HG03342 (cell line): ENCODE data around the gene CD83.

Experiments used
- ATAC-seq: cut with Tn5 transposase; IDR thresholded peaks from one replicate; pipeline ENCODE4 v1.9.1; 2021; ENCODE audit warnings: mild to moderate bottlenecking, moderate library complexity; ENCODE audit not compliant: unreplicated experiment

The CD83 gene

DNA sequence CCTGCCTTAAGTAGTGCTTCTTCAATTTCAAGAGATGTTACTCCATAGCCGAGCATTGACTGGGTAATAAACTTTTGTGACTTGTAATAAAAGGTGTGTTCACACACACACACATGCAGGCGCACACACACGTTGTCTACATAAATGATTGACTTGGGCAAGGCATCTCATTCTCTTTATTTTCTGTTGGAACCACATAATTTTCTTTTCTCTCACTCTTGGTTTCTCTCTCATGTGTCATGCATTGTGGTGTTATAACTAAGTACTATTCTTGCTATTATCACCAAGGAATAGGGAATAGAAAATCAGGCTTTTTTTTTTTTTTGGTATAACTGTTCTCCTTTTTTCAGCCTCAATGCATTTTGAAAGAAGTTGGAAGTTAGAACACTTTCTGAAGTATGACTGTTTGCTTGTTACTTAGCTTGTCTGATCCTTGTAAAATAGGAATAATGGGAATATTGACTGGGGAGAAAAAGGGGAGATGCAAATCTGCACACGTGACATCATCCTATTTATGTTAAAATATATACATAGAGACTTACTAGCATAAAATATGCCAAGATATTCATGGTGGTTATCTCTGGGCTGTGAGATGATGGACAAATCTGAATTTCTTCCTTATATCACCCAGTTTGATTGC is 26.1 kb upstream of the CD83 start:
- no peak for ATAC-seq

DNA sequence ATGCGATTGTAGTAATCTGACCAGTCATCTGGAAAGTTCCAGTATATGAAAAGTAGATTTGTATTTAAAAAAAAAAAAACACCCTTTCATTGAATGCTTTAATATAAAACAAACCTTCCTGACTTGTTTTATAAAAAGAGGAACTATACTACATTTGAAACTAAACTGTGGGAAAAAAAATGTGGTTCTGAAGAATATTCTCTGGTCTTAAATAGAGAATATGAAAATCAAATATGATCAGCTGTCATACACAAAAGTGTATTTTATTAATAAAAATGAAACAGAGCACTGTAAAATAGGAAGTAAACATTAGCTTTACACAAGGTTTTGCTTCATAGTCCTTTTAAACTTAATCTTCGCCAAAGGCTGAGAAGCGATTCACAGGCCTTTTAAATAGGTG is 25.3 kb upstream of the CD83 start:
- ATAC-seq, result no peak

DNA sequence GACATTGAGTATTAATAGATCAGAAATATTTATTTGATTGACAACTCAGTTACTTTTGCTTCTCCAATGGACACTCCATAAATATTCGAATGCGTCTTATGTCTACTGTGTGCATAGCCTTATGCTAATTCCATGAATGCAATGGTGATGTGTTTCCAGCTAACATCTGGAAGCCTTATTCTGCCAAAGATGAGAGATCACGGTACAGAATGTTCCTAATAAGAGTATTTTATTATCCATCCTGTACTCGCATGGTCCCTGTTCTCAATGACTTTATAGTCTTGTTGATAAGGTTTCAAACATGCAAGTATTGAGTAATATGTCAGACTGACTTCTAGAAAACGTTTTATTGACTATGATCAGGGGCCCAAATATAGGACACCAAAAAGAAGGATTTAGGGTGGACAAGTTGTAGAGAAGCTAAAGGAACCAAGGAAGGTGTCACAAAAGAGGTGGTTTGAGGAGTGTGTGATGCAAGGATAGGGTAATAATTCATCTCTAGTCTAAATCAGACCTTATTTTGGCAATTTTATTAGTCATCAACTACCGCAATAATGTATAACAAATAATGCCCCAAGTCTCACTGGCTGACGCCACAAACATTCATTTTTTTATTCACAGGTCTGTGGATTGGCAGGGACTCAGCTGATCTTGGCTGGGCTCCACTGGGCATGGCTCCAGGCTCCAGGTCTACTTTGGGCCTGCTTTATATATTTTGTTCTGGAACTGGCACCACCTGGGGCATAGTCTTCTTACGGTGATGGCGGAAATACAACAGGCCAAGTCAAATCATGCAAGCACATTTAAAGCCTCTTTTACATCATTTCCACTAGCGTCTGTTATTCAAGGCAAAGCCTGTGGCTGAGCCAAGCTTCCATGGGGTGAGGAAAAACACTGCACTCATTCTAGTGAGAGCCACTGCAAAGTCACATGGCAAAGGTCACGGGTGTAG is 24.5 kb upstream of the CD83 start:
- no peak for ATAC-seq

DNA sequence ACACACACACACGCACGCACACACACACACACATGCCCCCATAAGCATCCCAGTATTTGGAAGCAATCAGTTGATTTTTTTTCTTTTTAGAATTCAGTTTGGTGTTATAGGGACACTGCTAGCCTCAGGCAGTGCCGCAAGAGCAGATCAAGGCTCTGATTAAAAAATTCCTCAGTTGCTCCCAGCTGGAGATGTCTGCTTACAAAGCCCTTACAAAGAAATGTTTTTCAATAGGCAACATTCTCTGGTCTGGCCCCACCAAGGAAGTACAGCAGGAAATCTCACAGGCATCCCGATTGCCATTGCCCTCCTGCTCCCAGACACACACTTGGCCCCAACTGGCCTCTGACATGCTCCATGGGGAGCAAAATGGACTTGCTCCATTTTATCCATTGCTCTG is 22.9 kb upstream of the CD83 start:
- no peak for ATAC-seq

DNA sequence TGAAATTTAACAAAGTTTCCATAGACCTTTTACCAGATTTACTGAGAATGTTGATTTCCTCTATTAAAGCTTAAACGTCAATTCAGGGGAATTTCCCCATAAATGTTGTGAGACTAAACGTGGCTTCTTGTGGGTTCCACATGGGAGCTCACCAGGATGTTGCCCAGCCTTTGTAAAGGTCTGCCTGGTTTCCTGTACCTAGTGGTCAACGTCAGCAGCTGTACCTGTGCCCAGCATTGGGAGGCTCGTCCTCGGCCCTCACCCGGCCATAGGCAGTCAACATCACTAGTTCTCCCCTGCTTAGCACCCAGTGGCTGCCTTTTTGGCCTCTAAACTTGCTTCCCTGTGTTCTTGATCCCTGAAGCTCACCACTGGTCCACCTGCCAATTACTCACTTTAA is 22.1 kb upstream of the CD83 start:
- ATAC-seq, result peak; percentile 49

DNA sequence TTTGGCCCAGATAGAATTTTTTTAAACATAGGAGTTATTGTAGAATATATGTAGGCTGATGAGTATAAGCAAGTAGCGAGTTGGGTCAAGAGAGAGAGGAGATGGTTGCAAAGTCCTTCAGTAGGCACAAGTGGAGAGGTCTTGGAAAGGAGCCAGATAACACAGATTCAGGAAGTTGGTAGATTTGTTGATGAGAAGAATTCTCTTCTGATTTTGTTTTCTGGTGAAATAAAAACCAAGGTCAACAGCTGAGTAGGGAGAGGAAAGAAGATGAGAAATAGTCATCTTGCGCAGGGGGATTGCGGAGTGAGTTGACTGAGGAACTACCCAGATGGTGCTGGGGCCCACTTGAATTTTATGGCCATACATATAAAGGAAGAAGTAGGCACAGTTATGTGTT is 17.4 kb upstream of the CD83 start:
- no peak for ATAC-seq

DNA sequence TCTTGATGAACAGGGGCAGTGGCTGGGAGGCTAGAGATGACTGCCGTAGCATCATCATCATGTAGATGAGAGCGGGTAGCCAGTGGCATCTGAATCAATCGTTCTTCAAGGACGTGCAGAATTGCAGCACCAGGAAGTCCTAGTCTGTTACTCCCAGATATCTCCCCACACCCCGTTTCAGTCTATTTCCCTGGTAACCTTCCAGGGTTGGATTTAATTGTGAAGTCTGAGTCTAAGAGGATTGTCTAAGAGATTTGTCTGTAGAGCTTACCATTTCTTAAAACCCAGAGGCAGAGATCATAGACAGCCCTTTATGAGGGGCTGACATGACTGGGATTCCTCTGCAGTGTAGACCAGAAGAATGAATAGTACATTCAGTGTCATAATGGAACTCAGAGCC is 16.6 kb upstream of the CD83 start:
- no peak for ATAC-seq

DNA sequence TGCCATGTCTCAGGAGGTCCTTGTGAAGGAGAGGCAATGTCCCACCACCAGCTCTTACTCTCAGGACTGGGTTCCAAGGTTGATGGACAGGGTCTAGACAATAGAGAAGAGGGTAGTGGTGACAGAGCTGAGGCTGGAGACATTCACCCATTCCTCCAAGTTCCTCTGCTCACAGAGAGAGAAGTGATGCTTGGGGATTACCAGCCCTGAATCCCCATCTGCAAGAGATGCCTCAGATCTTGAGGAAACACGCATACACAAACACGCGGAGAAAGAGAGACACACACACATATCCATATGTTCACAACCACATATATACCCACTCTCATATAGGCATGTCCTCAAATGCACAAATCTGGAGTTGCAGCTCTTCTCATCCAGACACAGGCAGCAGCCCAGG is 15.2 kb upstream of the CD83 start:
- no peak for ATAC-seq

DNA sequence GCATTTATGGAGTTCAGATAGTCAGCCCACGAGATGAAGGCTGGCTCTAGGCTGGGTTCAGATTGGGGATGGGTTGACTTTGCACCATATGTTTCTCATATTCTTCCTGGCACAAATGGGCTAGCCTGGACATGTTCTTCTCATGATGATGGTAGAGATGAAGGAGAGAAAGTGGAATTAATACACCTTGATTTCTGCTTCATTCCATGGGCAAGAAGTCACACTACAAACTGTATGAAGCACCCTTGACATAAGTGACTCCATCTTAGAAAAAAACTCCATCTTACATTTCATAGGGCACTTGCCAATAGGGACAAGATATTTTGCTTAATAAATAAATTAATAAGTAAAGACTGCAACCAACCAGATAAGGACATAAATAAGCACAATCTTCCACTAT is 12.0 kb upstream of the CD83 start:
- ATAC-seq, result no peak

DNA sequence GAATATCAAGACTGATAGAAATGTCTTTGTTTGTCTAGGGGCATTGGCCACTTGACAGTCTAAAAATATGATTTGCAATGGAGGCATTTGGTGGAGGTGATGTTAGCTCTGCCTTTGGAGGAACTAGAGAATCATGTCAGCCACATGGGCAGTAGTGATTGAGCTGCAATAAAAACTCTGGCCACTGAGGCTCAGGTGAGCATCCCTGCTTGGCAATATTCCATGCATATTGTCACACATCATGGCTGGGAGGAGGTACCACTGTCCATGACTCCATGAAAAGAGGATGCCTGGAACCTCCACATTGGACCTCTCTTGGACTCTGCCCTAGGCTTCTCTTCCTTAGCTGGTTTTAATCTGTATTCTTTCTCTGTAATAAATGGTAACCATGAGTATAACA is 10.6 kb upstream of the CD83 start:
- ATAC-seq, result no peak

DNA sequence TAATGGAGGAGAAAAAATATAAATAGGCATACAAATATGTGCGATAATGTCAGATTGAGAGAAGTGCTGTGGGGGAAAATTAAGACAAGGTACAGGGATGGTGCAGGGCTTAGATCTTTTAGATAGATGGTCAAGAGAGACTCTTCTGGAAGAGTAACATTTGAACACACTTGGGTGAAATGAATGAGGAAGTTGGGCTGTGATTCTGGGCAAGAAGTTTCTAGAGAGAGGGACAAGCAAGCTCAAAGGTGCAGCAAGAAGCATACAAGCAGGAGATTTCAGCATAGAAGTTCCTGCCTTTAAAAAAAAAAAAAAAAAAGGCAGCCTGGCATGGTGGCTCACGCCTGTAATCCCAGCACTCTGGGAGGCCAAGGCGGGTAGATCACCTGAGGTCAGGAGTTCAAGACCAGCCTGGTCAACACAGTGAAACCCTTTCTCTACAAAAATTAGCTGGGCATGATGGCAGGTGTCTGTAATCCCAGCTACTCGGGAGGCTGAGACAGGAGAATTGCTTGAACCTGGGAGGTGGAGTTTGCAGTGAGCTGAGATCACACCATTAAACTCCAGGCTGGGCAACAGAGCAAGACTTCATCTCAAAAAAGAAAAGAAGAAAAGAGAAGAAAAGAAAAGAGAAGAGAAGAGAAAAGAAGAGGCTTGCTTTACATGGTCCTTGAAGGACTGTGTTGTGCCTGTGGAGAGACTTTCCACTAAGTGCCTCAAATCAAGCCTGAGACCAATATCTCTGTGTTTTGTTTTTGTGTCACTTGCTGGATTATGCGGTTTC is 9.7 kb upstream of the CD83 start:
- ATAC-seq, result no peak

DNA sequence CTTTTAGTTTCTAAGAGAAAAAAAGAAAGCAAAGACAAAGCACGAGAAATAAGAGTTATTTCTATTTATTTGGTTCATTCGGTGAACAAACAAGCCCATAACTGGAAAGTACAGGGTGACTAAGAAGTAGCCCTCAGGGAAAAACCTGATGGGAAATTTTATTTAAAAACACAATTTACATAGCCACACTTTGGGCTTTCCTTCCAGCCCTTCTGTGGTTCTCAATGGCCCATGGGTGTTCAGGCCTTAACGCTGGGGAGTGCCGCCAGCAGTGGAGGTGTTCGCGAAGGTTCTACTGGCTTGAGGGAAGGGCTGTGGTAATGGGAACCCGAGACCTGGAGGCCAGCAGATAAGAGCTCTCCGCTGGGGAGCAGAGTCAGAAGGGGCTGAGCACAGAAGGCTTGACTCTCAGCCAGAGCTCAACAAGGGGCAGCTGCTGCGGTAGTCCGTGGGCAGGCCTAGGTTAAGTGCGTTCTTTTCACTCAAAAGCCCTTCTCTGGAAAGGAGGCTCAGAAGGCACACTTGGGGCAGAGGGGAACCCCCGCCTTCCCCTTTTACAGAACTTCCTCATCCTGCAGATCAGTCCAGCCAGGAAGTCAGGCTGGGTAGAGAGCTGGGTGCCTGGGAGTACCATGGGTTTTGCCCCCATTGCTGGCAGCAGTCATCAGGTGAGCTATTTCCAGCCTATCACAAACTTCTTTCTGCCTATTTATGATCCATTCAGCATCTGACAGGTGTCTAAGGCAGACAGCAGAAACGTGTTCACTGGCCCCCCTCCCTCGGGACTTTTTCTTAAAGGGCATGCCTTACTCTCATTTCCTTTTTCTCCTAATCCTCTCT is 8.8 kb upstream of the CD83 start:
- peak; percentile 67 for ATAC-seq

DNA sequence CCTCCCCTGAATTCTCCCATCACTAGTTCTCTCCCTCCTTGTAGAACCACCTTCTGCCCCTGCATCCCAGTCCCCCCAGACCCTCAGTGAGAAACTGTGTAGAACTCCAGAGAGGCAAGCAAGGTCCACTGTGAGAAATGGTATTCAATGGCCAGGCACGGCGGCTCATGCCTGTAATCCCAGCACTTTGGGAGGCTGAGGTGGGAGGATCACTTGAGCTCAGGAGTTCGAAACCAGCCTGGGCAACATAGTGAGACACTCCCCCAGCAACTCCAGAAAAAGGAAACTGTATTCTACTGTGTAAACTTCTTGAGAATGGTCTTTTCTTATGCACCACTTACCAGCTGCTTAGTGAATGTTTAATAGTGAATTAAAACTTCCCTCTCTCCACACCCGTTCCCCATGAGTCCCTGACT is 8.2 kb upstream of the CD83 start:
- peak; percentile 28 for ATAC-seq

DNA sequence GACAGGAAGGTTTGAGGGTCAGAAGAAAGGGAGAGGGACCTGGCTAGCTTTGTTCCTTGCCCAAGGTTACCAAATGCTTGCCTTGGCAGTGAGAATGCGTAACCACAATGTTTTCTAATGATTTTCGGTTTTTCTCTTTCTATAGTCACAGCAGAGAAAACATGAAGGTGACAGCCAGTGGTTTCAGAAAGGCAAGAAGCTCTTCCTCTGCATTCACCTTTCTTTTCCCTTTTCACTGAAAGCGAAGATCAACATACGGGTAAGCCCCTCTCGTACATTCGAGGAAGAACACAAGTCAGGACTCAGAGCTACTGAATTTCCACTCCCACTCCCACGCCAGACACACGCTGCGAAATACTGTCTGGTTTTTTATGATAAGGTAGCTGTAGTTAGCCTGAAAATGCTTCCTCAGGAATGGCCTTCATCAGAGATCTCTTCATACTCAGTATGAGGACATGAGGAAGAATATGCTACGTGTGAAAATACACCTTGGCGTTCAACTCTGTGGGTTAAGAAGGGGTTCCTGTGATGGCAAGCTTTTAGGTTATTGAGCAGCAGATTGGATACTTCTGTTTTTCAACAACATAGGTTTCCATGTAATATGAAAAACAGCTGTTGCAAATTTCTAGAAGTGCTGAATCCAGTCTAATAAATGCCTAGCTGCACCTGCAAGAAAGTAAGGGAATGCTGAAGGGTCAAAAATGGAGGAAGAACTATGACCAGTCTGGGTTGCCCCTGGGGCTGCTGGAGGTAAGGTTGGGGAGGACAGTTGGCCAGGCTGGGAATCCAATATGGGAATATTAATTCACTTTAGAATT is 7.4 kb upstream of the CD83 start:
- ATAC-seq, result peak; percentile 38

DNA sequence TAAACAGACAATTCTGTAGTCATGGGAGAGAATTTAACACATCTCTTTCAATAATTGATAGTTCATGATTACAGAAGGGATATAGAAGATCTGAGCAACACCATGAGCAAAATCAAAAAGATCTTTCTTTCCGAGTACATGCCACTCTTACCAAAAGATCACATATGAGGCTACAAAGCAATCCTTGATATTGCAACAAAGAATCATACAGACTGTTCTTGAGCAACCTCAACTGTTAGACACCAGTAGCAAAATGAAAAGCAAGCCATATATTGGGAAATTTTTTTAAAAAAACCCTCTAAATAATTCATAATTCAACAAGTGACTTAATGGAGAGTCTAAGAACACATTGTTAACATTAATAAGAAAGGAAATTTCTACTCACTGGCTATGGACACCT is 3.6 kb upstream of the CD83 start:
- no peak for ATAC-seq

DNA sequence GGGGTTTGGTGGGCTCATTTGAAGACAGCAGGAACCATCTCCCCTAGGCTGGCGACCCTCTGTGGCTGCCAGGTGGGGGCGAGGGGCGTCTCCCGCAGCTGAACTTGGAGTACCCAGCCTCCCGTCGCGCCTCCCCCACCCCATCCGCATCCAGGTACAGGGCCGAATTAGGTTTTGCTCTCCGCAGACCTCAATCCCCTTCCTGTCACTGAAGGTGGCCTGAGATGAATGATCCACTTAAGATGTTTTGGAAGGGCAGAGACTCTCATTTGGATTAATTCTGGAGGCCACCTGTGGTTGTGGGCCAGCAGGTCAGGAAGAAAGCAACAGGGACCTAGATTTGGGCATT is 493 bp downstream of the CD83 start:
- no peak for ATAC-seq

DNA sequence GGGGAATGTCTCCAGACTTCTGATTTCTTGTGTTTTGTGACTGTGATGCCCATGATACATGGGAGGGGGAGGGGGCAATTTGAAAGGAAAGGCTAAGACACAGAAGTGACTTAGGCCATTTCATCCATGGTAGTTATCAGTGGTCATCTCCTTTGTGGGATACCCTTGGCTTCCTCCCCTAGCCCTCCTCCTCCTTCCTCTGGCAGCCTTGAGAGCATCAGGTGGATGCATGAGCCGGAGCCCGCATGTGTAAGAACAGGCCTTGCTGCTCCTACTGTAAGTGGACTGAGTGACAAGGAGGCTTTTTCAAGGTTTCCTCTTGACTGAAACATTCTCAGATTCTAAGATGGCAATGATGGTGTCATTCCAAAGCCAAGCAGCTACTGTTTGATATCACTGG is 874 bp downstream of the CD83 start:
- ATAC-seq, result no peak

DNA sequence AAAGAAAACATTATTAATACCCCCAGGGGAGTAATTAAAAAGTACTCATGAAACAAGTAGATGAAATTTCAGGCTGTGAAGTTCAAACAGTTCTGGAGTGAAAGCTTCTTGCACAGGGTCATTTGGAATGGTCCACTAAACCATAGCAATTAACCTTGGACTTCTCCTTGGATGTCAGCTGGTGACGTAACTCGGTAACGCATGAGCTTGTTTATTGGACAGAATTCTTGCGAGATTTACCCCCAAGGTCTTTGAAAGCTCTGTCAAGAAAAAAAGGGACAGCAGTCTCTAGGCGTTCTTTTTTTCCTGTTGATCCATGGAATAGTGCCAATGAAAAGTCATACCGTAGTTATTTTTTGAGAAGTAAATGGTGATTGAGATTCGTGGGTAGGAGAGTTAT is 2.2 kb downstream of the CD83 start:
- no peak for ATAC-seq

DNA sequence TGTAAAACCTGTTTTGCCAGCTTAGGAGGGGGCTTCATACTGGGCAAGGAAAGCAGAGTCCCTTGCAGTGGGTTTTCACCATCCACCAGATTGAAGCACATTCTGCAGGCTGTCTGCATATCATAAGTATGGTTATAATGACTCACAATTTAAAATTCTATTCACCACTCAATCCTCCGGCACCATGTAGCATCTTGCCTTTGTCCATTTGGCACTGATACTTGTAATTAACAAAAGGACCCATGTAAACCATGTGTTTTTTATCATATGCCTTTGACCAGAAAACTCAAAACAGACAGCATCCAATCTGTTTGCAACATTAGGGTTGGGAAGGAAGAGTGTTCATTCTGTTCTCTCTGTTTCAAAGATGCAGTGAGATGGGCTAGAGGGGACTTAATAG is 3.0 kb downstream of the CD83 start:
- ATAC-seq, result no peak

DNA sequence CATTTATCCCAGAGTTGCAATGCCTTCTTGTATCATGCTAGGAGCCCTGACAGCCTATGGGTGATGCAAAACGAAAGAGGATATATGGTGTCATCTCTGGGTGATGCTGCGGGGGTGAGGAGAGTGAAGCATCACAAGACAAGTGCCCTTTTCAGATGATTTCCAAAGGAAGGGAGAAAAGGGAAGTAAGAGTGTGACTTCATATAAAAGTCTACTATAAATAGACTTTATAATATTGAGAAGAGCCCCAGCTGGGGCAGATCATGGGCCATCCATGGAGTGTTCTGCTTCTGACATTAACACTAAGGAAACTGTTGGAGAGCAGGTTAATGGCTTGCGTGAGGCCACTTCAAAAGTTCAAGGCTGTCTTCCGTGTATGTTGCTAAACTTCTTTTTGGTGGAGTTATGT is 4.4 kb downstream of the CD83 start:
- peak; percentile 64 for ATAC-seq
